Raji (cell line): ENCODE data around the gene HOXD9.

Experiments used
- POLR2A ChIP-seq: IDR thresholded peaks from 2 replicates; pipeline ENCODE4 v1.6.1; 2011; ENCODE audit warnings: low read depth, low read length, control low read depth; ENCODE audit not compliant: insufficient read depth

The HOXD9 gene

GRCh38 chr2:176082824-176083751 lies 39.4 kb upstream of the HOXD9 start:
- TF ChIP-seq POLR2A: no peak

- TF ChIP-seq POLR2A: no peak
Measured at GRCh38 chr2:176083796-176084261, 38.7 kb upstream of the HOXD9 start, which contains the start of gene EVX2. TSS of gene EVX2 (minus strand) at chr2:176083962. CDS start at chr2:176083776, 186 bp downstream.

DNA sequence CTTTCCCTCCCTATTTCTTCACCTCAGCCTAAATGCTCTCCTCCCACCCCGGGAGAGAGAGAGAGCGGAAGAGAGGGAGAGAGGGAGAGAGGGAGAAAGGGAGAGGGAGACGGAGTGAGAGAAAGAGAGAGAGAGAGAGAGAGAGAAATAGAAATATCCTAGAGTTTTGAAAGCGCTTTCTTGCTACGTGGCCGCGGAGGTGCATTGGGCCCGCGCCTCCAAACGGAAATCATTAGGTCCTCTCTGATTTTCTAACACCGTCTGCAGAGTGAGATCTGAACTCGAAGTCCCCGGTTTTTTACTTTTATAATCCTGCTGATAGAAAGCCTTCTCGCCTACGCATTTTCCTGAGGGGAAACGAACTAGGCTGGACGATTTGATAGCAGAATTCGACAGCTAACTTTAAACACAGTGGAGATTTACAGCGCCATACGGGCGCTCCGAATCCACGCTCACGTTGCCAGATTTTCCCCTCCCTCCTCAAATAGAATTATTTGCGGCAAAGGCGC lies 37.9 kb upstream of the HOXD9 start:
- no peak for TF ChIP-seq POLR2A

DNA sequence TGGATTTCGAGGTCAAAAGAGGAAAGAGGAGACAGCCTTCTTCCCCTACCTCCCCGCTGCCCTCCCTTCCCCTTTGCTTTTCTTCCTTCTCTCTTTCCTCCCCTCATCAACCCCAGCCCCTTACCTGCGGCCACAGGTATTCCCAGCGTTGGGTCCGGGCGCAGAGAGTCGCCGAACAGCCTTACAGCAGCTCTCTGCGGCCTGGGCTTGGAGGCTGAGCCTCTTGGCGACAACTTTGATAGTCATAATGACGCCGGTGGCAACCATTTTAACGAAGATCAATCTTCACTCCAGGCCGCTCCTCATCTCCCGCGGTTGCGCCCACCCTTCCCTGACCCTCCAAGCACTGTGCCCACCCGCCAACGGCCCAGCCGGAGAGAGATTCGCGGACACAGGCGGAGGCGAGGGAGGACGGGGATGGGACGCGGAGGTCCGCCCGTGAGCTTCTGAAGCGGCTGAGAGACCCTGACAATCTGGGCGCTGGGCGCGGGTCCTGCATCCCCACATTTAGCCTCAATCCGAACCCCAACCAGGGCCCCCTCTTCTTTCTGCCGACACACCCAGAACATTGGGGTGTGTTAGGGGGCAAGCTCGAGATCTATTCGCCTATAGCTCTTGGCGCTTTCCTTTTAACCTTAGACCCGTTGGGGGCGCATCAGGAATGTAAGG lies 37.3 kb upstream of the HOXD9 start:
- TF ChIP-seq POLR2A: no peak

GRCh38 chr2:176085861-176086771 lies 36.4 kb upstream of the HOXD9 start:
- no peak for TF ChIP-seq POLR2A

DNA sequence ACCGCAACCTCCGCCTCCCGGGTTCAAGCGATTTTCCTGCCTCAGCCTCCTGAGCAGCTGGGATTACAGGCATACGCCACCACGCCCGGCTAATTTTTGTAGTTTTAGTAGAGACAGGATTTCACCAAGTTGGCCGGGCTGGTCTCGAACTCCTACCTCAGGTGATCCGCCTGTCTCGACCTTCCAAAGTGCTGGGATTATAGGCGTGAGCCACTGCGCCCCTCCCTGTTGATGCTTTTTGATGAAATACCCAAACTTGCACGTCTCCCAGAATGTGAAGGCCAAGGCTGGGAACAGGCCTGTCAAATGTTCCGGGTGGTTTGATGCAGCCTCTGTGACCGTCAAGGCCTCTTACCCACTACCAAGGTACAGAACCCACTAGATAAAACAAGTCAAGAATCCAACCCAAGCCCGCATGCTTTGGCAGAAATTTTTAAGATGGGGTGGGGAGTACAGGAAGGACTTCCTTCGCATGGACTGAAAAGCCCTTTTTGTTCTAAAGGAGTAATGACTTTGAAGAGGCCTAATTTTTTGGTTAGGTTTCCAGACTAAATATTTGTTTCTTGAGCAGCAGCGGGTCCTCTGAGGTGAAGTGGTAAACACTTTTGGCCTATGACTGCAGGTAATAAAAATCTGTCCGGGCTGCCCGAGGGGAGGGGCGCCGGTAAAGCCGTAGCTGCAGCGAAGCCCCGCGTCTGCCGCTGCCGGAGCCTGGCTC lies 35.0 kb upstream of the HOXD9 start:
- no peak for TF ChIP-seq POLR2A

GRCh38 chr2:176088048-176088936 lies 34.2 kb upstream of the HOXD9 start:
- no peak for TF ChIP-seq POLR2A

- no peak for TF ChIP-seq POLR2A
Measured at GRCh38 chr2:176088937-176089842, 33.3 kb upstream of the HOXD9 start.

- no peak for TF ChIP-seq POLR2A
Measured at GRCh38 chr2:176089843-176090395, 32.6 kb upstream of the HOXD9 start.

DNA sequence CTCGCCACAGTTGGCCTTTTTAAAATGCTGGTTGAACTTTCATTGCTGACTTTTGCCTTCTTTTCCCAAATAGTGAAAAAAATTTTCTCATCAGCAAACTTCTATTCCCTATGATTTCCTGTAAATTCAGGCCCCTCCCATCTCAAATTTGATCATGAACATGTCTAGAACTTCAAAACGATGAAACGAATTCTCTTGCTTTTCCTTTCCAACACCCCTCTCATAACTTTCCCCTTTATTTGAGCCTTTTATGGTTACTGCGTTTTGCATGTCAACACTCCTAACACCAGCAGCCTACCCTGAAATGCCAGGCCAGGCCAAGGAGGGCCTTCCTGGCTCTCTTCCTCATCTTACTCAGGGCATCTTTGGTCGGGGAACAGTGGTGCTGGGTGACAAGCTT lies 31.7 kb upstream of the HOXD9 start:
- TF ChIP-seq POLR2A: no peak

GRCh38 chr2:176091329-176092258 lies 30.9 kb upstream of the HOXD9 start:
- no peak for TF ChIP-seq POLR2A
